WTC11 (cell line): ENCODE measurements around the gene ZFP36L2.

Experiments
- GTF2I ChIP-seq: fragments of 250-450 bp; sonication (Bioruptor Pico); conservative IDR thresholded peaks from 2 replicates; pipeline ENCODE4 v1.4.0; 2021; ENCODE audit warnings: mild to moderate bottlenecking
- TF ChIP-seq, protein P1 (sequence below): fragments of 200-600 bp; IDR thresholded peaks from 2 replicates; pipeline ENCODE4 v1.8.0; 2022; ENCODE audit warnings: antibody characterized with exemption
- TF ChIP-seq, protein P2 (sequence below): sonication (generic); formaldehyde crosslinking; IDR thresholded peaks from 2 replicates; pipeline ENCODE4 v1.8.1; 2023; ENCODE audit warnings: mild to moderate bottlenecking, missing genetic modification reagents, moderate library complexity
- TF ChIP-seq, protein P3 (sequence below): sonication (generic); formaldehyde crosslinking; IDR thresholded peaks from 2 replicates; pipeline ENCODE4 v1.8.0; 2022; ENCODE audit warnings: mild to moderate bottlenecking, missing genetic modification reagents
- TF ChIP-seq, protein P4 (sequence below): sonication (generic); formaldehyde crosslinking; IDR thresholded peaks from 2 replicates; pipeline ENCODE4 v1.8.1; 2022; ENCODE audit warnings: mild to moderate bottlenecking, moderate library complexity, missing genetic modification reagents
- TF ChIP-seq, protein P5 (sequence below): sonication (generic); formaldehyde crosslinking; IDR thresholded peaks from 2 replicates; pipeline ENCODE4 v1.8.0; 2022; ENCODE audit warnings: mild to moderate bottlenecking, missing genetic modification reagents

DNA sequence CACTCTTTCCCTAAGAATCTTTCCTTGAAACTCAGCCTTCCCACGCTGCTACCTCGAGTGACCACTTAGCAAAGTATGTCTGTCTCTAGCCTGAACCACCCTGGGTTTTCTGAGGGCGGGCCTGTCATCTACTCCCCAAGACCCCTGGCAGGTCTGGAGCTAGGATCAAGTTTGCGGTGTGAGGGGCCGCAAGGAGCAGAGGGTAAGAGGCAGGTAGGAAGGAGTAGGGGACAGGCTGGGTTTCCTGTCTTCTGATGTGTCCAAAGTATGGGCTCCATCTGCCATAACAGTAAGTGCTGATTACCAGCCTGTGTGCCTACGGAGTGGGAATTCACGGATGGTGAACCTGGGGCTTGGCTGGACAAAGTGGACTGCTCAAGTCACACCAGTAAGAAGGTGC lies 25.4 kb downstream of the ZFP36L2 start:
- TF ChIP-seq, protein P1, sequence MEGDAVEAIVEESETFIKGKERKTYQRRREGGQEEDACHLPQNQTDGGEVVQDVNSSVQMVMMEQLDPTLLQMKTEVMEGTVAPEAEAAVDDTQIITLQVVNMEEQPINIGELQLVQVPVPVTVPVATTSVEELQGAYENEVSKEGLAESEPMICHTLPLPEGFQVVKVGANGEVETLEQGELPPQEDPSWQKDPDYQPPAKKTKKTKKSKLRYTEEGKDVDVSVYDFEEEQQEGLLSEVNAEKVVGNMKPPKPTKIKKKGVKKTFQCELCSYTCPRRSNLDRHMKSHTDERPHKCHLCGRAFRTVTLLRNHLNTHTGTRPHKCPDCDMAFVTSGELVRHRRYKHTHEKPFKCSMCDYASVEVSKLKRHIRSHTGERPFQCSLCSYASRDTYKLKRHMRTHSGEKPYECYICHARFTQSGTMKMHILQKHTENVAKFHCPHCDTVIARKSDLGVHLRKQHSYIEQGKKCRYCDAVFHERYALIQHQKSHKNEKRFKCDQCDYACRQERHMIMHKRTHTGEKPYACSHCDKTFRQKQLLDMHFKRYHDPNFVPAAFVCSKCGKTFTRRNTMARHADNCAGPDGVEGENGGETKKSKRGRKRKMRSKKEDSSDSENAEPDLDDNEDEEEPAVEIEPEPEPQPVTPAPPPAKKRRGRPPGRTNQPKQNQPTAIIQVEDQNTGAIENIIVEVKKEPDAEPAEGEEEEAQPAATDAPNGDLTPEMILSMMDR: no peak
- TF ChIP-seq, protein P2, sequence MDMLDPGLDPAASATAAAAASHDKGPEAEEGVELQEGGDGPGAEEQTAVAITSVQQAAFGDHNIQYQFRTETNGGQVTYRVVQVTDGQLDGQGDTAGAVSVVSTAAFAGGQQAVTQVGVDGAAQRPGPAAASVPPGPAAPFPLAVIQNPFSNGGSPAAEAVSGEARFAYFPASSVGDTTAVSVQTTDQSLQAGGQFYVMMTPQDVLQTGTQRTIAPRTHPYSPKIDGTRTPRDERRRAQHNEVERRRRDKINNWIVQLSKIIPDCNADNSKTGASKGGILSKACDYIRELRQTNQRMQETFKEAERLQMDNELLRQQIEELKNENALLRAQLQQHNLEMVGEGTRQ (CRISPR knock-in tag): no peak
- TF ChIP-seq, protein P3, sequence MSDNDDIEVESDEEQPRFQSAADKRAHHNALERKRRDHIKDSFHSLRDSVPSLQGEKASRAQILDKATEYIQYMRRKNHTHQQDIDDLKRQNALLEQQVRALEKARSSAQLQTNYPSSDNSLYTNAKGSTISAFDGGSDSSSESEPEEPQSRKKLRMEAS: no peak
- TF ChIP-seq, protein P4, sequence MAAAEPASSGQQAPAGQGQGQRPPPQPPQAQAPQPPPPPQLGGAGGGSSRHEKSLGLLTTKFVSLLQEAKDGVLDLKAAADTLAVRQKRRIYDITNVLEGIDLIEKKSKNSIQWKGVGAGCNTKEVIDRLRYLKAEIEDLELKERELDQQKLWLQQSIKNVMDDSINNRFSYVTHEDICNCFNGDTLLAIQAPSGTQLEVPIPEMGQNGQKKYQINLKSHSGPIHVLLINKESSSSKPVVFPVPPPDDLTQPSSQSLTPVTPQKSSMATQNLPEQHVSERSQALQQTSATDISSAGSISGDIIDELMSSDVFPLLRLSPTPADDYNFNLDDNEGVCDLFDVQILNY: no peak
- TF ChIP-seq, protein P5, sequence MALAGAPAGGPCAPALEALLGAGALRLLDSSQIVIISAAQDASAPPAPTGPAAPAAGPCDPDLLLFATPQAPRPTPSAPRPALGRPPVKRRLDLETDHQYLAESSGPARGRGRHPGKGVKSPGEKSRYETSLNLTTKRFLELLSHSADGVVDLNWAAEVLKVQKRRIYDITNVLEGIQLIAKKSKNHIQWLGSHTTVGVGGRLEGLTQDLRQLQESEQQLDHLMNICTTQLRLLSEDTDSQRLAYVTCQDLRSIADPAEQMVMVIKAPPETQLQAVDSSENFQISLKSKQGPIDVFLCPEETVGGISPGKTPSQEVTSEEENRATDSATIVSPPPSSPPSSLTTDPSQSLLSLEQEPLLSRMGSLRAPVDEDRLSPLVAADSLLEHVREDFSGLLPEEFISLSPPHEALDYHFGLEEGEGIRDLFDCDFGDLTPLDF: no peak
- no peak for TF ChIP-seq GTF2I (CRISPR knock-in tag)
